ENCODE measurements around the gene GPD2.
"Not testable (repeated sequence)": the region's sequence is repeated elsewhere in the genome, so short reads cannot be mapped to it uniquely, and the experiment has no call there.

Gene GPD2

GRCh38 chr2:156590085-156590739, 154.0 kb downstream of the GPD2 start:
- no peak for DNase-seq (ENCODE audit: low read depth)

- no peak for DNase-seq (ENCODE audit: low read depth)
Measured at GRCh38 chr2:156592809-156593593, 156.8 kb downstream of the GPD2 start.

DNA sequence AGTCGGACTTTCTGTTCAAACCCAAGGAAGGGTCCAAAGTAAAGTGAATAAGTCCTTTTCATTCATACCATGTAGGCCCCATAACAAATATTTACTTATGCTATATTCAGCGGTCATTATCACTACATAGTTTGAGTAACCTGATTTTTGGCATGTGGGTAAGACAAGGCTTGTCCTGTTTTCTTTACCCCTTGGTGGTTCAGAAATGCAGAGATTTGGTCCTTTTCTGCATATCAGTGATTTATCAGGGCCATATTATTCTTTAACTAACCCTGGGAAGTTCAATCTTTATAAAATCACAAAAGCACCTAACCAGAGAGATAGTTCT, 157.4 kb downstream of the GPD2 start:
- no peak for DNase-seq (ENCODE audit: low read depth)

- no peak for DNase-seq (ENCODE audit: low read depth)
Measured at GRCh38 chr2:156598563-156598962, 162.4 kb downstream of the GPD2 start.

DNA sequence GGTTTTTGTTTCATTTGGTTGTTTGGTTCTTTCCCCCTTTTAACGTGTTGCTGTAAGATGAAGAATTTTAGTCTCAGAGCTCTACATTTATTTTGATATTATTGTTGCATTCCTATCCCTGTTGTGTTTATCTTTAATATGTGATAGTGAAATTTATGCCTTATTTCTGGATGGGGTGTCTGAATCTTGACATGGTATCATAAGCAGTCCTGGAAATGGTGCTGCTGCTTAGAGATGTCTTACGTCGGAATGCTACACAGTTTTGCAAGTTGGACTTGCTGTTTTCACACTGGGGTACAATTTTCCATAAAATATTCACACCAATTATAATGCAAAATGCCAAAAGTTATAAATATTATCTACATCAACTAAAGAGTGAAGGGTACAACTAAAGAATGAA, 164.0 kb downstream of the GPD2 start:
- no peak for DNase-seq (ENCODE audit: low read depth)

GRCh38 chr2:156601855-156602551, 165.8 kb downstream of the GPD2 start:
- no peak for DNase-seq (ENCODE audit: low read depth)

- no peak for DNase-seq (ENCODE audit: low read depth)
Measured at GRCh38 chr2:156602552-156602933, 166.4 kb downstream of the GPD2 start.

GRCh38 chr2:156615836-156616322, 179.7 kb downstream of the GPD2 start:
- DNase-seq (ENCODE audit: low read depth), result no peak

- not testable (repeated sequence) for DNase-seq (ENCODE audit: low read depth)
Measured at GRCh38 chr2:156618071-156618470, 181.9 kb downstream of the GPD2 start.

DNA sequence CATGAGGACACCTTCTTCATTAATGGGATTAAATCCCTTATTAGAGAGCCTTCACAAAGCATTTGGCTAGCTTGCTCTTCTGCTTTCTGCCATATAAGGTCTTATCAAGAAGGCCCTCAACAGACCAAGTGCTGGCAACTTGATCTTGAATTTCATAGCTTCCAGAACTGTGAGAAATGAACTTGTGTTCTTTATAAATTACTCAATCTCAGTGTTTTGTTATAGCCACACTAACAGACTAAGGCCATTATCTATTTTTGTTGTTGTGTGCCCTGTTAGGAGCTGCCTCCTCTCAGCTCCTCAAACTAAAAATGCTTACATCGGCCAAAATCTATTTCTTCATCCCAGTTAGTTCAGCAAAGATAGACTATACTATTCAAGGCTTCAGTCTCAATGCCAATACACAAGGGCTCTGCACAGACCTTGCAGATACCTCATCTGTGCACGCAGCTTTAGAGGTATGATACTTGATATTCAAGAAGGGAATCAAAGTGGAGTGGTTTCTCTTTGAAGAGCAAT, 182.9 kb downstream of the GPD2 start:
- no peak for DNase-seq (ENCODE audit: low read depth)

- DNase-seq (ENCODE audit: low read depth), result no peak
Measured at GRCh38 chr2:156622491-156622890, 186.3 kb downstream of the GPD2 start.

GRCh38 chr2:156625360-156626170, 189.4 kb downstream of the GPD2 start:
- no peak for DNase-seq (ENCODE audit: low read depth)

DNA sequence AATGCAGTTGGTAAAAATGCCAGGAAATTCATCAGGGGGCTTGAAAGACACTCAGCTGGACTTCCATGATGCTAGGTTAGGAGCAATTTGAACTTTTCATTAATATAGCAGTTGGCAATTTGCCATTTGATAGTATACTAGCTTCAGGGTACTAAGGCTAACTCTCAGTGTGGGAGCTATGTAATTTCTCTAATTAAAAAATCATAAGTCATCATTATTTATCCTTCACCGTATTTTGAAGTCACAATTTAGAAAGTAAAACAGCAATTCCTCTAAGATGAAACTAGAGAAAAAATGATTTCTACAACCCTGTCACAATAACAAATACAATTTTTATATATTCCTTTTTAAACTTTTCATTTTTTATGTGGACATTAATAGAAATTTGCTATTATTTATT, 190.8 kb downstream of the GPD2 start:
- DNase-seq (ENCODE audit: low read depth), result no peak

DNA sequence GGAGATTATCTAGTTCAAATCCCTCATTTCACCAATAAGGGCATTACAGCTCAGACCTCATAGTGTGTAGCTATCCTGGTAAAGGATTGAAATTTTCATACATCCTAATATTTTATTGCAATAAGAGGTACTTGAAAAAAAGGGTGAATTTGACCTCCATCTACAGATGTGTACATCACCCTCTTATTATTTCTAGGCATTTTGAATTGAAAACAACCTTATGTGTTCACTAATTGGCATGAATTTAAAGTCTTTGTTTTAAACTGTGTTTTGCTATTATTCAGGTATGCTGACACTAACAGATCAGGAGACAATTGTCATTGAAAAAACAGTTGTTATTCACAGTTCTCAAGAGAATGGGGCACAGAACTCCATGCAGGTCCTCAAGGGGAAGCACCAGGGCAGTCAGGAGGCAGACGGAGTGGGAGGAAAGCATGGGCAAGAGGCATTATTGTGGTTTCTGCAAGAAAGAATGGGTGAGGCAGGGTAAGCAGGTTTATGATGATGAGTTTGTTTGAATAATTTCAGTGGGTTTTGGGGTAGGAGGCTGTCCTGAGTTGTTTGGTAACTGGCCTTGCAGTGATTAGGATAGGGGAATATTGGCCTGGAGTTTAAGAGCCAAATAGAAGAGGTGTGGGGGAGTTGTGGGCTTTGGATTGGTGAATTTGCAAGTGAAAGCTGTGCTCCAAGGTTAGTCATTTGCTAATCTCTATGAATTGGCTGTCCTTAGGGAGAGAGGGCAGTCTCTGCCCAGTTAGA, 194.6 kb downstream of the GPD2 start:
- no peak for DNase-seq (ENCODE audit: low read depth)

GRCh38 chr2:156635646-156636045, 199.5 kb downstream of the GPD2 start:
- DNase-seq (ENCODE audit: low read depth), result no peak
